Upper lobe of left lung (tissue), 4 donors: ENCODE results near the gene ACOT4.

Source experiments
- EP300 ChIP-seq, 4 donors: sonication (generic); formaldehyde crosslinking; IDR thresholded peaks; one replicate each; pipeline ENCODE4 v1.5.1; 2017; ENCODE audit warnings: antibody characterized with exemption in 4 of 4, control low read depth in 2 of 4
- POLR2A ChIP-seq, 4 donors: fragments of 450-650 bp; IDR thresholded peaks; one replicate each; pipeline ENCODE4 v1.5.1; 2016 to 2017; ENCODE audit warnings: antibody characterized with exemption in 4 of 4, mild to moderate bottlenecking in 2 of 4
- TF ChIP-seq, protein P1 (sequence below), 6 experiments: fragments of 450-650 bp in 4 of 6; fragments of 200-600 bp in 2 of 6; sonication (generic) in 2 of 6; IDR thresholded peaks; one replicate each; pipeline ENCODE4 v1.5.1; 2016 to 2019; ENCODE audit warnings: antibody characterized with exemption in 6 of 6

DNA sequence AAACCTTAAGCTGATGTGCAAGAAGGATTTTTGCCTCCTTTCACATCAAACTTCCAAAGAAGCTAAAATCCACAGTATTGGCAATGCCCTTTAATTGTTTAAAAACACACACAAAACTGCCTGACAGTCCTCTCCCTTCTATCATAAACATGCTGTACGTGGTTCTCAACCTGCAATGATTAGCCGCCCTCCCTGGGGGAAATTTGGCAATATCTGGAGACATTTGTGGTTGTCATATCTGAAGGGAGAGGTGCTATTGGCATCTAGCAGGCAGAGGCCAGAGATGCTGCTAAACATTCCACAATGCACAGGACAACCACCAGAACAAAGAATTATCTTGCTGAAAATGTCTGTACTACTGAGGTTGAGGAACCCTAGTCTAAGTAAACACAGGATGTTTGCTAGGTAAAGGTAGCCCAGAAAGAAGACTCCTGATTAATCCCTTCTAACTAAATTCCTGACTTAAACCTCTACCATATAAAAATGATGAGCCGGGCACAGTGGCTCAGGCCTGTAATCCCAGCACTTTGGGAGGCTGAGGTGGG lies 21.8 kb downstream of the ACOT4 start:
- TF ChIP-seq, protein P1, sequence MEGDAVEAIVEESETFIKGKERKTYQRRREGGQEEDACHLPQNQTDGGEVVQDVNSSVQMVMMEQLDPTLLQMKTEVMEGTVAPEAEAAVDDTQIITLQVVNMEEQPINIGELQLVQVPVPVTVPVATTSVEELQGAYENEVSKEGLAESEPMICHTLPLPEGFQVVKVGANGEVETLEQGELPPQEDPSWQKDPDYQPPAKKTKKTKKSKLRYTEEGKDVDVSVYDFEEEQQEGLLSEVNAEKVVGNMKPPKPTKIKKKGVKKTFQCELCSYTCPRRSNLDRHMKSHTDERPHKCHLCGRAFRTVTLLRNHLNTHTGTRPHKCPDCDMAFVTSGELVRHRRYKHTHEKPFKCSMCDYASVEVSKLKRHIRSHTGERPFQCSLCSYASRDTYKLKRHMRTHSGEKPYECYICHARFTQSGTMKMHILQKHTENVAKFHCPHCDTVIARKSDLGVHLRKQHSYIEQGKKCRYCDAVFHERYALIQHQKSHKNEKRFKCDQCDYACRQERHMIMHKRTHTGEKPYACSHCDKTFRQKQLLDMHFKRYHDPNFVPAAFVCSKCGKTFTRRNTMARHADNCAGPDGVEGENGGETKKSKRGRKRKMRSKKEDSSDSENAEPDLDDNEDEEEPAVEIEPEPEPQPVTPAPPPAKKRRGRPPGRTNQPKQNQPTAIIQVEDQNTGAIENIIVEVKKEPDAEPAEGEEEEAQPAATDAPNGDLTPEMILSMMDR (IDR thresholded peaks at IDR 0.05), result no peak
- TF ChIP-seq POLR2A (IDR thresholded peaks at IDR 0.05) (no peak), EP300 (IDR thresholded peaks at IDR 0.05) (no peak)
